HG03460 (cell line): ENCODE results near the gene FNDC3B.

Experiments used
- ATAC-seq: cut with Tn5 transposase; IDR thresholded peaks from one replicate; pipeline ENCODE4 v1.9.1; 2021; ENCODE audit not compliant: unreplicated experiment

The FNDC3B gene

GRCh38 chr3:172410702-172411477 is 371.5 kb downstream of the FNDC3B start:
- ATAC-seq = no peak

DNA sequence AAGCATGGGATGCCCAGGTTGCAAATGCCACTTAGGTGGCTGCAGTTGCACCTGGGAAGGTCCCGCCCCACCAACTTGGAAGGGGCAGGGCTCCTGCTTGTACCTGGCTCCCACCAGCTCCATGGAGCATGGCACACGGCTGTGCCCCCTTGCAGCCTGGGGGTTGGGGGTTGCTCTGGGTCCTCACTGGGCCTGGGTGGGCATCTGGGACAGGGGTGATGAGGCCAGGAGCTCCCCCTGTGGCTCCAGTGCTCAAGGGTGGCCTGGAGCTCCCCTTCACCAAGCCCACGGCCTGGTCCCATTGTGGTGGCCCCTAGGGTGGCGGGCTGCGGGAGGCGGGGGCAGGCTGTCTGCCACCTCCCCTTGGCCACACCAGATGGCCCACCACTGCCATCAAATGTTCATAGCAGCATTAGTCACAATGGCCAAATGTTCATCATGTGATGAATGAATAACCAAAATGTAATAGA is 372.1 kb downstream of the FNDC3B start:
- ATAC-seq = no peak

DNA sequence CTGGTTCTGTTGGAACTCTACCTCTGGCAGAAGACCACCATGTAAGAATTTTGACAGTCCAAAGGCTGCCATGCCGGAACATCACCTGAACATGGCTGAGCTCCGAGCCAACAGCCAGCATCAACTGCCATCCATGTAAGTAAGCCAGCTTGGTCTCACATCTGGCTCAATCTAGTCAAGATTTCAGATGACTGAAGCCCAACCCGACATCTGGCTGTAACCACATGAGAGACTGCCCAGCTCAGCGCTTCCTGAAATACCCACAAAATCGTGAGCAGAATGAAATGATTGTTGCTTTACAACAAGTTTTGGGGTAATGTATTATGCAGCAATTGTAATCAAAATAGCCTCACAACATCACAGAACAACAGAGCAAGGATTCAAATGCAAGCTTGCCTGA is 375.9 kb downstream of the FNDC3B start:
- no peak for ATAC-seq

GRCh38 chr3:172437713-172438112 is 398.3 kb downstream of the FNDC3B start:
- no peak for ATAC-seq

GRCh38 chr3:172438186-172438585 is 398.8 kb downstream of the FNDC3B start:
- ATAC-seq = no peak

DNA sequence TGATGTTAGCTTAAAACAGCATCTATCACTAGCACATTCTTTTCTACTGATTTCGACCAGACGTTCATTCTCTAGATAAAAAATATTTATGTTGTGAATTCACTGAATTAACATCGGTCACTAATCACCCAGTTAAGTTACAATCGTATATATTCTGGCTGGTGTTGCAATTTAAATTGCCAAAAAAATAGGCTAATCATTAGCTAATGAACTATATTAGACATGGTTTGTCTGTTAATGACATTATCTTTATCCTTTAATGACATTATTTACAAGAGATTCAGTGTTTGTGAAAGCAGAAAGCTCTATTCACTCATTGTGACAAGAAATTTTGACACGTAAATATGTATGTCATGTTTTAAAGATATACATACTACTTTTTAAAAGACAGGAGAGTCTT is 402.2 kb downstream of the FNDC3B start:
- no peak for ATAC-seq

- ATAC-seq = no peak
Measured at GRCh38 chr3:172442606-172443005, 403.2 kb downstream of the FNDC3B start.

- no peak for ATAC-seq
Measured at GRCh38 chr3:172444821-172445220, 405.4 kb downstream of the FNDC3B start.

DNA sequence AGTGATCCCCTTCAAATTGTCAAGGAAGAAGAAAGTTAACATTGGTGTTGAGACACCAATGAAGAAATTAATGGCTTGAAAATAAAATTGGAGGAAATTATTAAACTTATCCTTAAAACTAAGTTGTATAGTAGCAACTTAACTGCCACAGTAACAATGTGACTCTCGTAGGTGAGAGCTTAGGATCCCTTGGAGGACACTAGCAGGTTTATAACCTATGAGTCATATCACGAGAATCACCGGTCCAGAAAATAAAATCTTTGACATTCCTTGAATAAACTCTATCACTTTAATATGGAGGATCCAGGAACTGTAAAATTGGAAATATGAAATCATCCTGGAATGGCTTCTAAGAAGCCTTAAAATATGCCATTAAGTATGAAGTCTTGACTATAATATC is 406.8 kb downstream of the FNDC3B start:
- ATAC-seq = no peak

GRCh38 chr3:172447611-172448579 is 408.5 kb downstream of the FNDC3B start, which contains the start of gene GHSR:
Gene GHSR, minus strand, starts transcription at chr3:172448456. Its CDS starts 43 bp downstream, at chr3:172448413.
- ATAC-seq = no peak

- ATAC-seq = no peak
Measured at GRCh38 chr3:172448661-172449465, 409.5 kb downstream of the FNDC3B start.

DNA sequence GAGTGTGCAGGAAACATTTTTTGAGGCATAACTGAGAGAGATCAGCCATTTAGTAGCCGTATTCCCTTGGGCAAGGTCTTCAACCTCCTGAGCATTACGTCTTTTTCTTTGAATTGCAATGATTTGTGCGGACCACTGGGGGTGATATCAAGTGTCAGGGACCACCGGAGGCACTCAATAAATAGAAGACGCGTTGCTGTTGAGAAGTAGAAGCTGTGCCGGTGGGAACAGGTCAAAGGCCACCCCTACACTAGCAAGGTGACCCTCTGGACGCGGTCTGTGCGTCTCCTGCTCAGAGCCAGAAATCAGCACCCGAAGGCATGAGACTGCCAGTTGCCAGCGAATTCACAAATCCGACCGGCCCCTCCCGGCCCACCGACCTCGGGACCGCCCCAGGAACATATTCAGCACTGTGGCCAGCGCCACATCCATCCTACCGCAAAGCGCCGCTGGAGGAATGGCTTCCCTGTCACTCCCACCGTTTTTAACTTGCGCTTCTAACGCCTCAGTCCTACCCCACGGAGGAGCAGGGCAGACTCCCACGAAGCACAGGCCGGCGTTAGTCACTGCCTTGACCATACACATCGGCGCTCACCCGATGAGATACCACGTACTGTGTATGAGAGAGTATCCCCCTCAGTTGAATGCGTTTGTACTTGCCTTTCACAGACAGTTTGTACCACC is 410.2 kb downstream of the FNDC3B start:
- no peak for ATAC-seq
